Measurements from ENCODE around the gene CAB39.

Gene CAB39

GRCh38 chr2:230815088-230815487 lies 102.4 kb downstream of the CAB39 start:
- TF ChIP-seq, protein P1, sequence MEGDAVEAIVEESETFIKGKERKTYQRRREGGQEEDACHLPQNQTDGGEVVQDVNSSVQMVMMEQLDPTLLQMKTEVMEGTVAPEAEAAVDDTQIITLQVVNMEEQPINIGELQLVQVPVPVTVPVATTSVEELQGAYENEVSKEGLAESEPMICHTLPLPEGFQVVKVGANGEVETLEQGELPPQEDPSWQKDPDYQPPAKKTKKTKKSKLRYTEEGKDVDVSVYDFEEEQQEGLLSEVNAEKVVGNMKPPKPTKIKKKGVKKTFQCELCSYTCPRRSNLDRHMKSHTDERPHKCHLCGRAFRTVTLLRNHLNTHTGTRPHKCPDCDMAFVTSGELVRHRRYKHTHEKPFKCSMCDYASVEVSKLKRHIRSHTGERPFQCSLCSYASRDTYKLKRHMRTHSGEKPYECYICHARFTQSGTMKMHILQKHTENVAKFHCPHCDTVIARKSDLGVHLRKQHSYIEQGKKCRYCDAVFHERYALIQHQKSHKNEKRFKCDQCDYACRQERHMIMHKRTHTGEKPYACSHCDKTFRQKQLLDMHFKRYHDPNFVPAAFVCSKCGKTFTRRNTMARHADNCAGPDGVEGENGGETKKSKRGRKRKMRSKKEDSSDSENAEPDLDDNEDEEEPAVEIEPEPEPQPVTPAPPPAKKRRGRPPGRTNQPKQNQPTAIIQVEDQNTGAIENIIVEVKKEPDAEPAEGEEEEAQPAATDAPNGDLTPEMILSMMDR (IDR thresholded peaks at IDR 0.05; ENCODE audit: low read depth, low read length): no peak
- no peak for DNase-seq (ENCODE audit: low read depth in 2 of 2)
- H3K4me3 ChIP-seq (replicated peaks in 1 of 2; ENCODE audit: low read depth in 2 of 2, low read length in 2 of 2): no peak overlapping the region

- TF ChIP-seq, protein P1 (IDR thresholded peaks at IDR 0.05; ENCODE audit: low read depth, low read length): no peak
- no peak for DNase-seq (ENCODE audit: low read depth in 2 of 2)
- H3K4me3 ChIP-seq (replicated peaks in 1 of 2; ENCODE audit: low read depth in 2 of 2, low read length in 2 of 2): no peak overlapping the region
Observed at GRCh38 chr2:230816735-230817134, 104.1 kb downstream of the CAB39 start.

GRCh38 chr2:230819433-230819832 lies 106.8 kb downstream of the CAB39 start:
- TF ChIP-seq, protein P1 (IDR thresholded peaks at IDR 0.05; ENCODE audit: low read depth, low read length): no peak
- DNase-seq (ENCODE audit: low read depth in 2 of 2): no peak
- H3K4me3 ChIP-seq (replicated peaks in 1 of 2; ENCODE audit: low read depth in 2 of 2, low read length in 2 of 2): no peak overlapping the region

DNA sequence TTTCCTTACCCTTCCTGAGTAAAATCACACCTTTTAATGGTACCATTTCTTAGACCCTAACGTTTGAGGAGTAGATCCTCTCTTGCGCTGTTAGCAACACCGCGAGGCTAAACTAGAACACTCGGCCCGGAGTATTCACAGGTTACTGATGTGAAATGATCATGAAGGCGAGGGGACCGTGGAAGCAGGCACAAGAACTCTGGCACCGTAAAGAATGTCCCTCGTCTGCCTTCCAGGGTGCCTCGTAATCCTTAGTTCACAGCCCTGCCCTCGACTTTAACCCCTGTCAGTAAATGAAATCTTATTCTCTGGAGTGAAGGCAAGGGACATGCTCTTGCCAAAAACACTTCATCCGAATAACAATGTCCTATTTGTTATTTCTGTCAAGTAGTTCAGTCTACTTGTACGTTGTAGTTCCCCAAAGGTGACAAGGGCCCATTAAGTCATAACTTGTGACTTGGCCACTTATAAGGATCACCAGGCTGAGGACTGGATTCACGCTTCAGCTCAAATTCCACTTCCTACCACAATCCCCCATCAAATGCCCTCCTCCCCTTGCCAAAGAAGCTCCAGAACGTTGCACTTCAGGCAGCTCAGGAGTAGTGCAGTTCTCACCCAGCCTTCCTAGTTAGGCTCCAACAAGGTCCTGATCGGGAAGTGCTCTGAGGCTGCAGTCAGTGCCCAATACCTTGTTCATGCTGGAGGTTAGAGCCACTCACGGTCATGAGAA lies 108.8 kb downstream of the CAB39 start:
- TF ChIP-seq, protein P1 (IDR thresholded peaks at IDR 0.05; ENCODE audit: low read depth, low read length): no peak
- H3K4me3 ChIP-seq (replicated peaks in 1 of 2; ENCODE audit: low read depth in 2 of 2, low read length in 2 of 2): no peak overlapping the region
- DNase-seq (ENCODE audit: low read depth in 2 of 2): no peak

GRCh38 chr2:230821991-230822520 lies 109.4 kb downstream of the CAB39 start:
- TF ChIP-seq, protein P1 (IDR thresholded peaks at IDR 0.05; ENCODE audit: low read depth, low read length): no peak
- no peak for DNase-seq (ENCODE audit: low read depth in 2 of 2)
- no peak overlapping the region for H3K4me3 ChIP-seq (replicated peaks in 1 of 2; ENCODE audit: low read depth in 2 of 2, low read length in 2 of 2)

- no peak for DNase-seq (ENCODE audit: low read depth in 2 of 2)
- no peak overlapping the region for H3K4me3 ChIP-seq (replicated peaks in 1 of 2; ENCODE audit: low read depth in 2 of 2, low read length in 2 of 2)
- TF ChIP-seq, protein P1 (IDR thresholded peaks at IDR 0.05; ENCODE audit: low read depth, low read length): no peak
Observed at GRCh38 chr2:230823264-230823964, 110.8 kb downstream of the CAB39 start.
